CD4-positive, alpha-beta T cell treated with Interleukin-12 subunit alpha and Interleukin-12 subunit beta, for 1 hour (primary cell): ENCODE data around the gene EFHC1.
A peak's percentile ranks its signal among the peaks of the same experiment; 100 is the strongest.
"Not testable (repeated sequence)": the region's sequence is repeated elsewhere in the genome, so short reads cannot be mapped to it uniquely, and the experiment has no call there.

ENCODE experiments used
- DNase-seq: peaks from one replicate; pipeline ENCODE4 v3.0.0-alpha.2; 2020

The EFHC1 gene

GRCh38 chr6:52419809-52420667, at the start of gene EFHC1:
Gene EFHC1 (plus strand): TSS chr6:52420342. CDS start chr6:52420411, 69 bp downstream.
- DNase-seq, result peak; percentile 98

GRCh38 chr6:52371656-52372191, 48.4 kb upstream of the EFHC1 start:
- DNase-seq, result no peak

GRCh38 chr6:52373151-52373690, 46.9 kb upstream of the EFHC1 start:
- DNase-seq, result no peak

DNA sequence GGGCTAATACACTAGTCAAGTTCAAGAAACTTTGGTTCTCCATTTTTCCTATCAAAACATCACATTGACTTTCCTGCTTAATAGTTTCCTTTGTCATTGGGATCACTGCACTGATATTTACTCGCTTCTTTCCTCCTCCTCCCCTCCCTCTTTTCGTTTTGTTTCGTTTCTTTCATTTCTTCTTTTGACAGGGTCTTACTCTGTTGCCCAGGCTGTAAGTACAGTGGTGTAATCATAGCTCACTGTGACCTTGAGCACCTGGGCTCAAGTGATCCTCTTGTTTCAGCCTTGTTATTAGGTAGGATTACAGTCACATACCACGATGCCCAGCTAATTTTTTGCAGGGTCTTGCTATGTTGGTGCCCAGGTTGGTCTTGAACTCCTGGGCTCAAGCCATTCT, 45.9 kb upstream of the EFHC1 start:
- DNase-seq, result no peak

- no peak for DNase-seq
These were observed 44.2 kb upstream of the EFHC1 start for GRCh38 chr6:52375780-52376556.

DNA sequence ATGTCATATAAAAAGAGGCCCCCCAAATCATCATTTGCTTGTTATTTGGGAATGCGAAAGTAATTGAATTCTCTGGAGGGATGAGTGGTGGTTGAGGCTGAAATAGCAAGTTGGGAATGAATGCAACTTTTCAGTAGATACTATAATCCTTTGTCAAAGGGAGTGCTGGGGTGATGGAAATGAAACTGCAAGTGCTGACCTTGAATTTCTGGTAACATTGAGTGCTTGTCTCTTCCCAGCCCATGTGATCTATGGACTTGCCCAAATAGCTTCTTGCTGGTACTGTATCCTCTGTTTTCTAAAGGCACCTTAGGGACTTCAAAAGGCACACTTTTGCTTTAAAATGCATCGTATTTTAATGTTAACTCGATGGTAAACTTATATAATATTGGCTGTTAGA, 43.4 kb upstream of the EFHC1 start:
- no peak for DNase-seq

GRCh38 chr6:52377538-52378221, 42.5 kb upstream of the EFHC1 start:
- DNase-seq, result no peak

- no peak for DNase-seq
These were observed 38.9 kb upstream of the EFHC1 start for GRCh38 chr6:52381249-52381648.

GRCh38 chr6:52384145-52384766, 35.9 kb upstream of the EFHC1 start:
- no peak for DNase-seq

- DNase-seq, result no peak
These were observed 35.1 kb upstream of the EFHC1 start for GRCh38 chr6:52385074-52385473.

DNA sequence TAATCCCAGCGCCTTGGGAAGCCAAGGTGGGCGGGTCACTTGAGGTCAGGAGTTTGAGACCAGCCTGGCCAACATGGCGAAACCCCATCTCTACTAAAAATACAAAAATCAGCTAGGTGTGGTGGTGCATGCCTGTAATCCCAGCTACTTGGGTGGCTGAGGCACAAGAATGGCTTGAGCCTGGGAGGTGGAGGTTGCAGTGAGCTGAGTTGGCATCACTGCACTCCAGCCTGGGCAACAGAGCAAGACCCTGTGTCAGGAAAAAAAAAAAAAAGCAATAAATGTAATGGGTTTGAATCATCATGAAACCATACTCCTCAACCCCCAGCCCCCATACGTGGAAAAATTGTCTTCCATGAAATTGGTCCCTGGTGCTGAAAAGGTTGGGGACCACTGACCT, 32.0 kb upstream of the EFHC1 start:
- not testable (repeated sequence) for DNase-seq

- no peak for DNase-seq
These were observed 31.4 kb upstream of the EFHC1 start for GRCh38 chr6:52388790-52389189.

DNA sequence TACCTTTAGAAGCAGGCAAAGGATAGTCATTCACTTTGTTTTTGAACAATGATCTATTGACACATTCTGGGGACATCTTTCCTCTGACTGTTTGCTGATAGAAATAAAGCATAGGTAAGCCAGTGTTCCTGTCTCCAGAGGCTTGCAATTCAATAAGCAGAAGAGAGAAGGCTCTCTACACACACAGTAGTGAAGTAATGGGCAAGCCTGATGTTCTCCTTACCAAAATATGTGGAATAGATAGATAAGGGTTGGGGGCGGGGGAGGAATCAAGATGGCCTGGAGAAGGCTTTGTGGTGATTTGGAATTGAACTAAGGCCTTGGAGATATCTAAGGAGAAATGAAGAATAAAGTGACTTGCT, 30.9 kb upstream of the EFHC1 start:
- DNase-seq, result no peak

DNA sequence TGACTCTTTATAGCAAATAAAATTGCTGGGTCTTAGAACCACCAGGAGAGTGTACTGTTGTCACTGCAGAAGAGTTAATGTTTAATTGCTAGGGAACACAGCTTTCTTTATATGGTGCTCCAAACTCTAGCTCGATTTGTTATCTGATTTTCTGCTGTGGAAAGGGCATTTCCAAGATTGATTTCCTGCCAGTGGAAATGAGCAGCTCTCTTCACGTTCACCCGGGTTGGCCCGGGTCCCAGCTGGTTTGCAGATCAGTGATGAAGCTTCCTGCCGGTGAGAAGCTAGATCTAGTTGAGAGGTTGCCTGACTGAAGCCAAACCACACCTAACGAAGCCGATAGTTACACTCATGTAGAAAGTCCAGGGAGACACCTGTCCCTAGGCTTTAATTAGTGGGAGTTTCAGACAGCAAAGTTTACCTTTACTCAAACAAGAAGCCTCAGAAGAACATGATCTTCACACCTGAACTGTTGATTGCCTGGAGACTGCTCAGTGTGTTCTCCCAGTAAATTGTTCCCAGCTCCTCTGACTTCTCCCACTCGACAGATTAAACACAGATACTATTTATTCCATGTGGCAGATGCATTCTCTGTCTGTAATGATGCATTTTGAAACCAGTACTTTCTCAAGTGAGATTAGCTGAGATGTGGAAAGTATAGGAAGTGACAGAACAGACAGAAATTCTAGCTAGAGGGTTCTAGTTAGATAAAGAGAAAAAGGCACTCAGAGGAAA, 30.3 kb upstream of the EFHC1 start:
- peak; percentile 71 for DNase-seq

DNA sequence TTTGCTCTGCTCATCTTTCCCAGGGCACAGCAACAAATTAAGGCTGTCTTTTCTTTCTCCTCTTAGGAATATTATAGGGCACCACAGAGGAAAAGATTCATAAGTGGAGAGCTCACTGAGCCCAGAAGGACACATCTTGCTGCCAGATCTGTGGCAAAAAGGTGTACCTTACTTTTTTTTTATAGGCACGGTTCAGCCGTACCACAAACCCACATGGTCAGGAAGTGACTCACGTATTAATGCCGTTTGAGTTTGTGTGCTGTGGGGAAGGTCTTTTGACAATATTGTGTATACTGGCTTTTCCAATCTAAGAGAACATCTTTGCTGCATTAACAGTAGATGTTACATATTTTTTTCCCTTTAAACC, 29.8 kb upstream of the EFHC1 start:
- DNase-seq, result peak; percentile 81

- no peak for DNase-seq
These were observed 28.5 kb upstream of the EFHC1 start for GRCh38 chr6:52391599-52391998.

GRCh38 chr6:52392944-52393343, 27.2 kb upstream of the EFHC1 start:
- DNase-seq, result peak; percentile 50

DNA sequence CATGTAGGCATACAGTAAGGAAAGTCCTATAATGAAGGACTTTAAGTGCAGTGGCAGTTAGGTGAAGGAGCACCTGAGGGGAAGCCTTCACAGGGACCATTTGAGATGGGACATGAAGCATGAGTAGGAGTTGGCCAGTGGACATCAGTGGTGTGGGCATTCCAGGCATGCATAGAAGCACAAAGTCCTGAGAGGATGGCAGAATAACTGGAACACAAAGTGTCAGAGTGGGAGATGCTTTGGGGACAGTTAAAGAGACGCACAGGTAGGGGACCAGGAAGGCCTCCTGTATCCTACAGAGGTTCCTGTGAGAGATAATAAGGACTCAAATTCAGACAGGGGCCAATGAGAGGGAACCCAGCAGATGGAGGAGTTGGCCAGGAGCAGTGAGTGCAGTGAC, 26.4 kb upstream of the EFHC1 start:
- no peak for DNase-seq

GRCh38 chr6:52394251-52394666, 25.9 kb upstream of the EFHC1 start:
- peak; percentile 59 for DNase-seq

DNA sequence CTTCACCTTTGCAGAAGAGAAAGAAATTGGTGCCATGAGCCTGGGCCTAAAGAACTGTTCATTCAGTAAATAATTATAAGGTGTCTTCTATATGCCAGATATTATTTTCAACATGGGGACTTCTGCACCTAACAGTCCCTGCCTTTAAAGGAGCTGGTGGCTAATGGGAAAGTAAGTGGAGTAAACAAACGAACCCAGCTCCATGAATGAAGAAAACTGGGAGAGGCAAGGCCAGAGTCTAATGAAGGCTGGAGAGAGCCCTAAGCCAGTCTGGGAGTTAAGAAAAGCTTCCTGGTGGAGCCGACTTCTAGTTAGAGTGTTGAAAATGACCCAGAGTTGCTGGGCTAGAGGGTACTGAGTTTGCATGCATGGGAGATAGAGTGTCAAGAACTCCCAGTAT, 24.2 kb upstream of the EFHC1 start:
- DNase-seq, result no peak

GRCh38 chr6:52399511-52400312, 20.4 kb upstream of the EFHC1 start:
- peak; percentile 67 for DNase-seq
